Suprapubic skin (tissue), 4 donors: ENCODE measurements around the gene PANX1.
"Not testable (repeated sequence)": the region's sequence is repeated elsewhere in the genome, so short reads cannot be mapped to it uniquely, and the experiment has no call there.

Source experiments
- EP300 ChIP-seq: sonication (generic); formaldehyde crosslinking; IDR thresholded peaks from one replicate; pipeline ENCODE4 v1.6.1; 2017; ENCODE audit warnings: antibody characterized with exemption
- POLR2A ChIP-seq, 2 donors: fragments of 450-650 bp; IDR thresholded peaks; one replicate each; pipeline ENCODE4 v1.6.1; 2017; ENCODE audit warnings: antibody characterized with exemption in 2 of 2, mild to moderate bottlenecking in 2 of 2, moderate library complexity in 2 of 2
- POLR2AphosphoS5 ChIP-seq, 3 donors: sonication (generic); formaldehyde crosslinking; IDR thresholded peaks; one replicate each; pipeline ENCODE4 v1.6.1; 2017; ENCODE audit warnings: antibody characterized with exemption in 3 of 3
- TF ChIP-seq, protein P1 (sequence below), 2 donors: fragments of 200-600 bp in 1 of 2; fragments of 450-650 bp in 1 of 2; sonication (generic) in 1 of 2; IDR thresholded peaks; one replicate each; pipeline ENCODE4 v1.5.1; 2016 to 2019; ENCODE audit warnings: antibody characterized with exemption in 2 of 2, mild to moderate bottlenecking in 1 of 2, moderate library complexity in 1 of 2

GRCh38 chr11:94120516-94120915 is 8.1 kb upstream of the PANX1 start:
- TF ChIP-seq POLR2A (IDR thresholded peaks at IDR 0.05); POLR2AphosphoS5 (IDR thresholded peaks at IDR 0.05); EP300: not testable (repeated sequence)
- TF ChIP-seq, protein P1, sequence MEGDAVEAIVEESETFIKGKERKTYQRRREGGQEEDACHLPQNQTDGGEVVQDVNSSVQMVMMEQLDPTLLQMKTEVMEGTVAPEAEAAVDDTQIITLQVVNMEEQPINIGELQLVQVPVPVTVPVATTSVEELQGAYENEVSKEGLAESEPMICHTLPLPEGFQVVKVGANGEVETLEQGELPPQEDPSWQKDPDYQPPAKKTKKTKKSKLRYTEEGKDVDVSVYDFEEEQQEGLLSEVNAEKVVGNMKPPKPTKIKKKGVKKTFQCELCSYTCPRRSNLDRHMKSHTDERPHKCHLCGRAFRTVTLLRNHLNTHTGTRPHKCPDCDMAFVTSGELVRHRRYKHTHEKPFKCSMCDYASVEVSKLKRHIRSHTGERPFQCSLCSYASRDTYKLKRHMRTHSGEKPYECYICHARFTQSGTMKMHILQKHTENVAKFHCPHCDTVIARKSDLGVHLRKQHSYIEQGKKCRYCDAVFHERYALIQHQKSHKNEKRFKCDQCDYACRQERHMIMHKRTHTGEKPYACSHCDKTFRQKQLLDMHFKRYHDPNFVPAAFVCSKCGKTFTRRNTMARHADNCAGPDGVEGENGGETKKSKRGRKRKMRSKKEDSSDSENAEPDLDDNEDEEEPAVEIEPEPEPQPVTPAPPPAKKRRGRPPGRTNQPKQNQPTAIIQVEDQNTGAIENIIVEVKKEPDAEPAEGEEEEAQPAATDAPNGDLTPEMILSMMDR (IDR thresholded peaks at IDR 0.05): not testable (repeated sequence)
